Activated naive CD4-positive, alpha-beta T cell treated with Interleukin-2 at 50 U/mL for 16 hours (primary cell): ENCODE measurements around the gene OR4D2.

ENCODE experiments used
- DNase-seq: peaks from one replicate; pipeline ENCODE4 v3.0.0-alpha.2; 2020

Gene OR4D2

GRCh38 chr17:58176200-58176599 is 9.4 kb downstream of the OR4D2 start:
- no peak for DNase-seq

- DNase-seq = no peak
Observed at GRCh38 chr17:58181796-58182195, 15.0 kb downstream of the OR4D2 start.

GRCh38 chr17:58183514-58183913 is 16.7 kb downstream of the OR4D2 start:
- no peak for DNase-seq

GRCh38 chr17:58184308-58184985 is 17.7 kb downstream of the OR4D2 start:
- DNase-seq = no peak

- no peak for DNase-seq
Observed at GRCh38 chr17:58184986-58185761, 18.4 kb downstream of the OR4D2 start.

GRCh38 chr17:58186591-58186990 is 19.8 kb downstream of the OR4D2 start:
- DNase-seq = no peak

- no peak for DNase-seq
Observed at GRCh38 chr17:58187063-58187462, 20.3 kb downstream of the OR4D2 start.

- no peak for DNase-seq
Observed at GRCh38 chr17:58187675-58188074, 20.9 kb downstream of the OR4D2 start.

- no peak for DNase-seq
Observed at GRCh38 chr17:58189436-58190146, 22.8 kb downstream of the OR4D2 start.

GRCh38 chr17:58191241-58191896 is 24.6 kb downstream of the OR4D2 start:
- no peak for DNase-seq

GRCh38 chr17:58192612-58193011 is 25.8 kb downstream of the OR4D2 start, which contains the start of gene EPX:
Gene EPX (plus strand): TSS chr17:58192726. CDS start chr17:58192847, 121 bp downstream.
- no peak for DNase-seq

- no peak for DNase-seq
Observed at GRCh38 chr17:58193641-58194255, 27.0 kb downstream of the OR4D2 start.

GRCh38 chr17:58195518-58196123 is 28.8 kb downstream of the OR4D2 start:
- DNase-seq = no peak

- DNase-seq = no peak
Observed at GRCh38 chr17:58196610-58197009, 29.8 kb downstream of the OR4D2 start.

- DNase-seq = peak; percentile 63
Observed at GRCh38 chr17:58200024-58200633, 33.3 kb downstream of the OR4D2 start.

- DNase-seq = no peak
Observed at GRCh38 chr17:58202859-58203258, 36.1 kb downstream of the OR4D2 start.

GRCh38 chr17:58204796-58205195 is 38.0 kb downstream of the OR4D2 start:
- no peak for DNase-seq

- DNase-seq = no peak
Observed at GRCh38 chr17:58205936-58206335, 39.2 kb downstream of the OR4D2 start.

GRCh38 chr17:58207451-58207850 is 40.7 kb downstream of the OR4D2 start:
- DNase-seq = no peak

- no peak for DNase-seq
Observed at GRCh38 chr17:58208344-58208743, 41.6 kb downstream of the OR4D2 start.

- DNase-seq = no peak
Observed at GRCh38 chr17:58210922-58211321, 44.1 kb downstream of the OR4D2 start.

GRCh38 chr17:58215685-58216084 is 48.9 kb downstream of the OR4D2 start:
- no peak for DNase-seq
